ENCODE results near the gene RABGGTA.

DNA sequence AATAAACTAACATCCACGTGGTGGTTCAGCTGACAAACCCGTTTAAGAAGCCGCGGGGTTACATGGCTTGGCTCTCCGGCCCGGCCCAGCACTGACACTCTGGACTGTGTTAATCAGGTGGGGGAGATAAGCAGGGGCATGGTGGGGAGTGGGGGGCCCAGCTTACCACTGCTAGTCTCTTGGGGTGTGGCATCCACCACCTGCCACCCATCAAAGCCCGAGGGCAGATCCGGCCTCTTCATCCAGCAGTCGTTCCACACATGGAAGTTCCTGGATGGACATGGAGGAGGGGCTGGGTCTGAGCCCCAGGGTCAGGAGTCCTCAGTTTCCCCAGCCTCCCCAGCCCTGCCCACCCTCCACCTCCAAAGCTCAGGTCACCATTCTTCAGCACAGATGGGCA is 13.3 kb downstream of the RABGGTA start:
- TF ChIP-seq CTCF (IDR thresholded peaks at IDR 0.05 in 2 of 3, conservative IDR thresholded peaks at IDR 0.05 in 1 of 3; ENCODE audit: control insufficient read depth in 2 of 3, extremely low read depth in 1 of 3, insufficient read depth in 1 of 3, low read depth in 3 of 3, low read length in 3 of 3) (no peak), CBX3 (IDR thresholded peaks at IDR 0.05; ENCODE audit: borderline replicate concordance, low read depth) (no peak), SUZ12 (IDR thresholded peaks at IDR 0.05; ENCODE audit: unreplicated experiment) (no peak), CREB1 (IDR thresholded peaks at IDR 0.05; ENCODE audit: low read depth) (no peak), TCF12 (IDR thresholded peaks at IDR 0.05; ENCODE audit: low read depth, low read length) (no peak)

Measured in GM12878 (cell line).